Measurements from ENCODE around the gene ZNHIT2. TPM values are rescaled to one million over a fixed set of nuclear protein-coding genes. Genes with fewer than 3 reads are reported as not detected.

Gene ZNHIT2
- total RNA-seq, 1 experiment from 2014 or later = 27.1 TPM

DNA sequence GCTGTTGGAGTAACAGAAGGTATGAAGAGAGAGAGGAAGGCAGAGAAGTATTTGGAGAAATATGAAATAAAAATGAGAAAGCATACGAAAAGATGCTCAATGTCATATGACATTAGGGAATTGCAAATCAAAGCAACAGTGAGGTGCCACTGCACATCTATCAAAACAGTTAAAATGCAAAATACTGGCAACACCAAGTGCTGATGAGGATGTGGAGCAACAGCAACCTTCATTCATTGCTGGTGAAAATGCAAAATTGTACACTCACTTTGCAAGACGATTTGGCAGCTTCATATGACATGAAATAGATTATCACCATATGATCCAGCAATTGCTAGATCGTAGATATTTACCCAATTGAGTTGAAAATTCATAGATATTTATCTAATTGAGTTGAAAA is 43.1 kb upstream of the ZNHIT2 start:
- in situ Hi-C loops (cut with HindIII; ENCODE audit: low pct_unique_long_range_greater_than_20kb, low sequenced_read_pairs) = no loop called here
- ChIA-PET POLR2A (interaction anchor here (0.6 to 0.7 kb wide), 2 partner anchors 10 to 96 kb away, joined by 3 to 4 read pairs; no protein-coding TSS in a partner anchor), CTCF (no interaction called here)
- TF ChIP-seq TCF7L2 (IDR thresholded peaks at IDR 0.05; ENCODE audit: low read depth, low read length) (no peak), SIN3A (IDR thresholded peaks at IDR 0.05; ENCODE audit: borderline replicate concordance, insufficient read depth, low read depth, low read length) (no peak), POLR2AphosphoS5 (IDR thresholded peaks at IDR 0.05; ENCODE audit: low read depth, low read length) (no peak), REST (IDR thresholded peaks at IDR 0.05; ENCODE audit: insufficient read depth in 1 of 2, low read depth in 2 of 2, low read length in 1 of 2) (no peak)
- TF ChIP-seq, protein P1, sequence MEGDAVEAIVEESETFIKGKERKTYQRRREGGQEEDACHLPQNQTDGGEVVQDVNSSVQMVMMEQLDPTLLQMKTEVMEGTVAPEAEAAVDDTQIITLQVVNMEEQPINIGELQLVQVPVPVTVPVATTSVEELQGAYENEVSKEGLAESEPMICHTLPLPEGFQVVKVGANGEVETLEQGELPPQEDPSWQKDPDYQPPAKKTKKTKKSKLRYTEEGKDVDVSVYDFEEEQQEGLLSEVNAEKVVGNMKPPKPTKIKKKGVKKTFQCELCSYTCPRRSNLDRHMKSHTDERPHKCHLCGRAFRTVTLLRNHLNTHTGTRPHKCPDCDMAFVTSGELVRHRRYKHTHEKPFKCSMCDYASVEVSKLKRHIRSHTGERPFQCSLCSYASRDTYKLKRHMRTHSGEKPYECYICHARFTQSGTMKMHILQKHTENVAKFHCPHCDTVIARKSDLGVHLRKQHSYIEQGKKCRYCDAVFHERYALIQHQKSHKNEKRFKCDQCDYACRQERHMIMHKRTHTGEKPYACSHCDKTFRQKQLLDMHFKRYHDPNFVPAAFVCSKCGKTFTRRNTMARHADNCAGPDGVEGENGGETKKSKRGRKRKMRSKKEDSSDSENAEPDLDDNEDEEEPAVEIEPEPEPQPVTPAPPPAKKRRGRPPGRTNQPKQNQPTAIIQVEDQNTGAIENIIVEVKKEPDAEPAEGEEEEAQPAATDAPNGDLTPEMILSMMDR (IDR thresholded peaks at IDR 0.05) = no peak
- no peak for DNase-seq (ENCODE audit: low read depth, low spot score)
- ATAC-seq = no peak
- intact Hi-C loops (cut with micrococcal nuclease; ENCODE audit: unreplicated experiment) = no loop called here
- H3K27me3 ChIP-seq (ENCODE audit: control insufficient read depth, insufficient read depth, low read length) = no peaks in the 10 kb centered on the region
- no peak overlapping the region for H3K27ac ChIP-seq (ENCODE audit: low read length)
- no peaks in the 10 kb centered on the region for H3K9me3 ChIP-seq (ENCODE audit: control insufficient read depth, insufficient read depth, low read depth, low read length)
- 0 out of 2 replicates have a peak, but pooled peaks cover 3% of the 10 kb centered on the region for H3K4me1 ChIP-seq (ENCODE audit: control insufficient read depth, insufficient read depth, low read length)
- no peak overlapping the region for H3K4me3 ChIP-seq (ENCODE audit: low read depth in 2 of 2, low read length in 2 of 2)
- H3K36me3 ChIP-seq (ENCODE audit: control insufficient read depth, insufficient read depth, low read length) = no peaks in the 10 kb centered on the region
- BruUV-seq (replicated peaks) = no TSS peak

DNA sequence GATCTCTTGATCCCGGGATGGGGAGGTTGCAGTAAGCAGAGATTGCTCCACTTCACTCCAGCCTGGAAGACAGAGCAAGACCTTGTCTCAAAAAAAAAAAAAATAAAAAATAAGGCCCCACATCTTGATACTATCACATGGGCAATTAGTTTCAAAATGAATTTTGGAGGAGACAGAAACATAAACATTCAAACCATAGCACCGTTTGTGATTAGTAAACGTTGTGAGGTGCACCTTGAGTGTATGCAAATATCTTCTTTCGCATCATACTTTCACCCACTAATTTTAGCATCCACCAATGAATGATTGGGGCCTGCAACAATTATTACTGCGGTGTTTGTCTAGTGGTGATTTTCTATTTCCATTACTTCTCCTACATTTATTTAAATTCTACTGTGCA is 41.5 kb upstream of the ZNHIT2 start:
- Histone ChIP-seq H3K4me3 (ENCODE audit: low read depth in 2 of 2, low read length in 2 of 2) (no peak overlapping the region), H3K9me3 (ENCODE audit: control insufficient read depth, insufficient read depth, low read depth, low read length) (no peaks in the 10 kb centered on the region), H3K4me1 (ENCODE audit: control insufficient read depth, insufficient read depth, low read length) (no peaks in the 10 kb centered on the region), H3K27ac (ENCODE audit: low read length) (no peak overlapping the region), H3K27me3 (ENCODE audit: control insufficient read depth, insufficient read depth, low read length) (no peaks in the 10 kb centered on the region), H3K36me3 (ENCODE audit: control insufficient read depth, insufficient read depth, low read length) (no peaks in the 10 kb centered on the region)
- ChIA-PET CTCF (interaction anchor here (0.7 kb wide), 1 partner anchor 171 kb away, joined by 4 read pairs; no protein-coding TSS in a partner anchor), POLR2A (no interaction called here)
- DNase-seq (ENCODE audit: low read depth, low spot score) = no peak
- TF ChIP-seq TCF7L2 (IDR thresholded peaks at IDR 0.05; ENCODE audit: low read depth, low read length) = no peak
- TF ChIP-seq, protein P1 (IDR thresholded peaks at IDR 0.05) = no peak
- no peak for TF ChIP-seq REST (IDR thresholded peaks at IDR 0.05; ENCODE audit: insufficient read depth in 1 of 2, low read depth in 2 of 2, low read length in 1 of 2)
- TF ChIP-seq SIN3A (IDR thresholded peaks at IDR 0.05; ENCODE audit: borderline replicate concordance, insufficient read depth, low read depth, low read length) = no peak
- no peak for TF ChIP-seq POLR2AphosphoS5 (IDR thresholded peaks at IDR 0.05; ENCODE audit: low read depth, low read length)
- intact Hi-C loops (cut with micrococcal nuclease; ENCODE audit: unreplicated experiment) = no loop called here
- no TSS peak for BruUV-seq (replicated peaks)
- in situ Hi-C loops (cut with HindIII; ENCODE audit: low pct_unique_long_range_greater_than_20kb, low sequenced_read_pairs) = no loop called here
- no peak for ATAC-seq

Data from Panc1 (cell line).